SK-N-SH (cell line): ENCODE data around the gene TMEM50B. TPM values are rescaled to one million over a fixed set of nuclear protein-coding genes. Genes with fewer than 3 reads are reported as not detected.

Source experiments
- CTCF ChIA-PET: fragments of 300-600, 350-600 bp; formaldehyde crosslinking; extraction: SDS; loops from one replicate; lab custom pipeline; 2021; lab: Yijun Ruan, JAX
- POLR2A ChIA-PET: fragments of 350-600 bp; sonication (Branson Sonifier 250); formaldehyde crosslinking; extraction: SDS; loops from one replicate; lab custom pipeline; 2020; ENCODE audit warnings: antibody characterized with exemption, inconsistent platforms; lab: Yijun Ruan, JAX
- DNase-seq: peaks from one replicate; pipeline ENCODE4 v3.0.0; 2012
- H2AFZ ChIP-seq: fragments of 200-600 bp; sonication (generic); 2 replicates; pipeline ENCODE4 v1.8.1; 2016; ENCODE audit warnings: antibody characterized with exemption, mild to moderate bottlenecking, low read depth
- H3F3A ChIP-seq: fragments of 200-600 bp; sonication (generic); replicated peaks from 2 replicates; pipeline ENCODE3; 2016; ENCODE audit warnings: antibody characterized with exemption, mild to moderate bottlenecking; ENCODE audit not compliant: insufficient read depth
- H3K27ac ChIP-seq, 2 experiments: fragments of 200-500 bp in 1 of 2; fragments of 200-600 bp in 1 of 2; sonication (Bioruptor generic) in 1 of 2; sonication (generic), shearing (Covaris generic) in 1 of 2; 2 replicates each; pipeline versions ENCODE4 v1.5.1 to v1.6.1; 2014 to 2016; ENCODE audit warnings: low read depth in 2 of 2, inconsistent platforms in 1 of 2, low read length in 1 of 2, mild to moderate bottlenecking in 1 of 2, mixed read lengths in 1 of 2
- H3K27me3 ChIP-seq: fragments of 200-600 bp; sonication (generic), shearing (Covaris generic); 2 replicates; pipeline ENCODE4 v1.6.1; 2016; ENCODE audit warnings: mixed run types; ENCODE audit not compliant: insufficient read depth
- H3K36me3 ChIP-seq, 2 experiments: fragments of 200-500 bp in 1 of 2; fragments of 200-600 bp in 1 of 2; sonication (Bioruptor generic) in 1 of 2; sonication (generic) in 1 of 2; replicated peaks in 1 of 2; 2 replicates each; pipeline versions ENCODE3 to v1.5.1; 2014 to 2016; ENCODE audit warnings: low read length in 1 of 2, mild to moderate bottlenecking in 1 of 2; ENCODE audit not compliant: insufficient read depth in 2 of 2, control insufficient read depth in 1 of 2
- H3K4me1 ChIP-seq, 2 experiments: fragments of 200-500 bp in 1 of 2; fragments of 200-600 bp in 1 of 2; sonication (Bioruptor generic) in 1 of 2; sonication (generic), shearing (Covaris generic) in 1 of 2; 2 replicates each; pipeline versions ENCODE4 v1.5.1 to v1.6.1; 2014 to 2016; ENCODE audit warnings: low read depth in 1 of 2, low read length in 1 of 2, mixed run types in 1 of 2; ENCODE audit not compliant: insufficient read depth in 2 of 2, control insufficient read depth in 1 of 2
- H3K4me2 ChIP-seq: fragments of 200-600 bp; sonication (generic), shearing (Covaris generic); 2 replicates; pipeline ENCODE4 v1.6.1; 2017; ENCODE audit warnings: mixed run types
- H3K4me3 ChIP-seq, 2 experiments: fragments of 200-500 bp in 1 of 2; fragments of 200-600 bp in 1 of 2; sonication (Bioruptor generic) in 1 of 2; sonication (generic), shearing (Covaris generic) in 1 of 2; 2 replicates each; pipeline versions ENCODE4 v1.5.1 to v1.8.1; 2014 to 2016; ENCODE audit warnings: low read depth in 2 of 2, inconsistent platforms in 1 of 2, low read length in 1 of 2, mild to moderate bottlenecking in 1 of 2, mixed read lengths in 1 of 2, moderate library complexity in 1 of 2
- H3K79me2 ChIP-seq: fragments of 200-600 bp; sonication (generic); 2 replicates; pipeline ENCODE4 v1.8.1; 2017; ENCODE audit warnings: mild to moderate bottlenecking; ENCODE audit not compliant: insufficient read depth
- H3K9ac ChIP-seq: fragments of 200-600 bp; sonication (generic); 2 replicates; pipeline ENCODE4 v1.6.1; 2017; ENCODE audit warnings: mixed run types
- H3K9me2 ChIP-seq: fragments of 200-600 bp; sonication (generic); 2 replicates; pipeline ENCODE4 v1.6.1; 2017; ENCODE audit warnings: mixed run types
- H3K9me3 ChIP-seq: fragments of 200-600 bp; sonication (generic); 2 replicates; pipeline ENCODE4 v1.6.1; 2017; ENCODE audit warnings: mixed run types, mild to moderate bottlenecking, moderate library complexity
- H4K20me1 ChIP-seq: fragments of 200-600 bp; sonication (generic); 2 replicates; pipeline ENCODE4 v1.6.1; 2017; ENCODE audit warnings: mild to moderate bottlenecking, mixed run types; ENCODE audit not compliant: insufficient read depth
- ELF1 ChIP-seq: IDR thresholded peaks from 2 replicates; pipeline ENCODE4 v1.4.0; 2012
- EP300 ChIP-seq, 2 experiments: IDR thresholded peaks; 2 replicates each; pipeline versions ENCODE4 v1.4.0 to v1.6.1; 2012; ENCODE audit warnings: borderline replicate concordance in 1 of 2, low read depth in 1 of 2, low read length in 1 of 2
- FOSL2 ChIP-seq: IDR thresholded peaks from 2 replicates; pipeline ENCODE4 v1.4.0; 2012; ENCODE audit warnings: low read depth, mild to moderate bottlenecking, moderate library complexity, borderline replicate concordance
- FOXJ3 ChIP-seq: sonication (generic); formaldehyde crosslinking; IDR thresholded peaks from 2 replicates; pipeline ENCODE4 v1.5.1; 2020; ENCODE audit warnings: mild to moderate bottlenecking, missing genetic modification reagents
- GABPA ChIP-seq: IDR thresholded peaks from 2 replicates; pipeline ENCODE4 v1.4.0; 2012; ENCODE audit warnings: low read depth, mild to moderate bottlenecking
- GATA2 ChIP-seq: sonication (generic); formaldehyde crosslinking; IDR thresholded peaks from 2 replicates; pipeline ENCODE4 v1.5.0; 2020; ENCODE audit warnings: mild to moderate bottlenecking, missing genetic modification reagents
- MAX ChIP-seq: IDR thresholded peaks from 2 replicates; pipeline ENCODE4 v1.4.0; 2012; ENCODE audit warnings: low read depth
- MEF2A ChIP-seq: IDR thresholded peaks from 2 replicates; pipeline ENCODE4 v1.4.0; 2012; ENCODE audit warnings: low read depth, borderline replicate concordance
- MXI1 ChIP-seq: IDR thresholded peaks from 2 replicates; pipeline ENCODE4 v1.6.1; 2012; ENCODE audit warnings: mild to moderate bottlenecking, low read depth, low read length, improper control_type of control experiment
- NFIC ChIP-seq: IDR thresholded peaks from 2 replicates; pipeline ENCODE4 v1.4.0; 2012; ENCODE audit warnings: borderline replicate concordance
- NRF1 ChIP-seq: IDR thresholded peaks from 2 replicates; pipeline ENCODE4 v1.6.1; 2012; ENCODE audit warnings: low read depth, mild to moderate bottlenecking, low read length
- PBX3 ChIP-seq: IDR thresholded peaks from 2 replicates; pipeline ENCODE4; 2012
- POLR2AphosphoS5 ChIP-seq: IDR thresholded peaks from 2 replicates; pipeline ENCODE4 v1.6.1; 2012; ENCODE audit warnings: low read depth, low read length
- RAD21 ChIP-seq: IDR thresholded peaks from 2 replicates; pipeline ENCODE4 v1.6.1; 2012; ENCODE audit warnings: mild to moderate bottlenecking, low read length
- REST ChIP-seq: IDR thresholded peaks from 2 replicates; pipeline ENCODE4 v1.6.1; 2012; ENCODE audit warnings: mild to moderate bottlenecking, low read depth, low read length, moderate library complexity
- RXRA ChIP-seq: IDR thresholded peaks from 2 replicates; pipeline ENCODE4 v1.4.0; 2012; ENCODE audit warnings: low read depth, mild to moderate bottlenecking, borderline replicate concordance
- SIN3A ChIP-seq: IDR thresholded peaks from 2 replicates; pipeline ENCODE4 v1.6.1; 2012; ENCODE audit warnings: low read depth, mild to moderate bottlenecking, low read length, moderate library complexity, borderline replicate concordance
- TAF1 ChIP-seq: IDR thresholded peaks from 2 replicates; pipeline ENCODE4 v1.6.1; 2012; ENCODE audit warnings: low read depth, mild to moderate bottlenecking, low read length, moderate library complexity, borderline replicate concordance
- TCF12 ChIP-seq: IDR thresholded peaks from 2 replicates; pipeline ENCODE4 v1.4.0; 2012
- TEAD4 ChIP-seq: IDR thresholded peaks from 2 replicates; pipeline ENCODE4 v1.4.0; 2012; ENCODE audit warnings: mild to moderate bottlenecking, borderline replicate concordance; ENCODE audit not compliant: insufficient read depth
- USF1 ChIP-seq: IDR thresholded peaks from 2 replicates; pipeline ENCODE4 v1.4.0; 2012; ENCODE audit warnings: low read depth, borderline replicate concordance
- YY1 ChIP-seq: IDR thresholded peaks from 2 replicates; pipeline ENCODE4 v1.4.0; 2012; ENCODE audit warnings: low read depth, mild to moderate bottlenecking
- WGBS: methylation state at CpG from one replicate; pipeline ENCODE4 v1.1.6; 2017; ENCODE audit warnings: low lambda C conversion rate; 5-methylcytosine and 5-hydroxymethylcytosine counted together
- polyA plus RNA-seq, 3 experiments: library from polyadenylated mRNA; depleted of rRNA; stranded (reverse); fragments of >200 nt; gene quantifications; 2 replicates each; pipeline ENCODE4 v1.2.3, GENCODE V29; 2012
- TF ChIP-seq, protein P1 (sequence below): fragments of 150-350 bp; IDR thresholded peaks from 2 replicates; pipeline ENCODE4 v1.6.1; 2016; ENCODE audit warnings: mild to moderate bottlenecking, low read depth, low read length

TMEM50B gene
- polyA plus RNA-seq, 1 of the 3 experiments (the other 2 are of a cell fraction), result 27.3 TPM

GRCh38 chr21:33491373-33492102 is 11.8 kb upstream of the TMEM50B start, which contains the start of gene DNAJC28 (continued):
- TF ChIP-seq MEF2A (no peak), GABPA (0 out of 2 replicates have a peak, but pooled peaks have one; percentile 11), SIN3A (peak; percentile 23; the same call in 1 of the 2 replicates), POLR2AphosphoS5 (peak; percentile 56), EP300 (IDR thresholded peaks at IDR 0.05; ENCODE audit: borderline replicate concordance in 1 of 2, low read depth in 1 of 2, low read length in 1 of 2) (no peak), YY1 (no peak), NFIC (0 out of 2 replicates have a peak, but pooled peaks have one; percentile 40)
- TF ChIP-seq, protein P1, sequence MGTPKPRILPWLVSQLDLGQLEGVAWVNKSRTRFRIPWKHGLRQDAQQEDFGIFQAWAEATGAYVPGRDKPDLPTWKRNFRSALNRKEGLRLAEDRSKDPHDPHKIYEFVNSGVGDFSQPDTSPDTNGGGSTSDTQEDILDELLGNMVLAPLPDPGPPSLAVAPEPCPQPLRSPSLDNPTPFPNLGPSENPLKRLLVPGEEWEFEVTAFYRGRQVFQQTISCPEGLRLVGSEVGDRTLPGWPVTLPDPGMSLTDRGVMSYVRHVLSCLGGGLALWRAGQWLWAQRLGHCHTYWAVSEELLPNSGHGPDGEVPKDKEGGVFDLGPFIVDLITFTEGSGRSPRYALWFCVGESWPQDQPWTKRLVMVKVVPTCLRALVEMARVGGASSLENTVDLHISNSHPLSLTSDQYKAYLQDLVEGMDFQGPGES, result no peak

GRCh38 chr21:33490991-33491372 is 11.2 kb upstream of the TMEM50B start:
- Histone ChIP-seq H3K9ac (peak overlapping the region; percentile 61), H3K79me2 (no peaks in the 10 kb centered on the region), H3K27ac (peak overlapping the region in 1 of 2 experiments; percentile 83; a peak in 1 of 4 replicates), H3F3A (peaks cover 9% of the 10 kb centered on the region), H3K27me3 (no peaks in the 10 kb centered on the region), H3K36me3 (no peaks in the 10 kb centered on the region), H3K4me3 (peak overlapping the region; percentile 67 to 81), H3K9me3 (no peaks in the 10 kb centered on the region), H3K4me2 (peak overlapping the region; percentile 82), H3K4me1 (no peaks in the 10 kb centered on the region), H4K20me1 (no peaks in the 10 kb centered on the region), H2AFZ (peak overlapping the region; percentile 96), H3K9me2 (no peaks in the 10 kb centered on the region)
- WGBS, result 4% methylated on average over 11 of the region's 12 CpGs
- no peak for DNase-seq
- ChIA-PET POLR2A (interaction anchor here (0.6 to 4.7 kb wide), 3 partner anchors 10 to 47 kb away, joined by 3 to 56 read pairs (median 3); partner anchors contain the start of gene TMEM50B), CTCF (interaction anchor here (1.6 to 3.8 kb wide), 2 partner anchors 11 to 115 kb away, joined by 6 to 15 read pairs; partner anchors contain the start of gene TMEM50B)
- TF ChIP-seq YY1 (no peak), SIN3A (no peak), TEAD4 (no peak), TCF12 (no peak), FOXJ3 (no peak), ELF1 (no peak), MEF2A (no peak), USF1 (no peak), NRF1 (no peak), FOSL2 (no peak), GABPA (no peak), TAF1 (no peak), MXI1 (no peak), REST (no peak), RXRA (no peak), MAX (no peak), PBX3 (no peak), GATA2 (CRISPR knock-in tag) (no peak), NFIC (no peak), RAD21 (no peak)
